Activated naive CD4-positive, alpha-beta T cell treated with anti-CD3 and anti-CD28 coated beads for 36 hours (primary cell): ENCODE measurements around the gene PRSS50. TPM values are rescaled to one million over a fixed set of nuclear protein-coding genes. Genes with fewer than 3 reads are reported as not detected.

Experiments
- CTCF ChIA-PET: fragments of 350-600 bp; sonication (Branson Sonifier 250); formaldehyde crosslinking; loops from one replicate; lab custom pipeline; 2021; ENCODE audit warnings: antibody characterized with exemption; lab: Charles Lee
- DNase-seq: peaks from one replicate; pipeline ENCODE4 v3.0.0-alpha.2; 2020
- H3K27ac Mint-ChIP-seq: one replicate; pipeline ENCODE4 v1.8.0; 2021; ENCODE audit warnings: mild to moderate bottlenecking, mixed read lengths
- H3K27me3 Mint-ChIP-seq: one replicate; pipeline ENCODE4 v1.8.0; 2021; ENCODE audit warnings: low read depth, mixed read lengths
- H3K36me3 Mint-ChIP-seq: one replicate; pipeline ENCODE4 v1.8.0; 2021; ENCODE audit warnings: low read depth, mixed read lengths
- H3K4me1 Mint-ChIP-seq: one replicate; pipeline ENCODE4 v1.8.0; 2021; ENCODE audit warnings: low read depth, mixed read lengths
- H3K4me3 Mint-ChIP-seq: one replicate; pipeline ENCODE4 v1.8.0; 2021; ENCODE audit warnings: mild to moderate bottlenecking, moderate library complexity, mixed read lengths
- H3K9me3 Mint-ChIP-seq: one replicate; pipeline ENCODE4 v1.8.0; 2021; ENCODE audit warnings: mixed read lengths
- intact Hi-C: fragments of 100-400 bp; cut with micrococcal nuclease; formaldehyde crosslinking; loops from one replicate; pipeline ENCODE4 v1.15.1; 2023
- total RNA-seq, 2 experiments: library from RNA; stranded (reverse); gene quantifications; one replicate each; pipeline ENCODE4 v1.2.3, GENCODE V29; 2021

Gene PRSS50
- total RNA-seq, 2 experiments from 2014 or later = not detected

GRCh38 chr3:46693038-46693891, 24.4 kb downstream of the PRSS50 start, which contains the start of gene ALS2CL:
Gene ALS2CL, minus strand, starts transcription at chr3:46693679. Its CDS starts 4,239 bp downstream, at chr3:46689440.
- Mint-ChIP-seq H3K4me1 (peaks cover 52% of the 10 kb centered on the region), H3K36me3 (no peaks in the 10 kb centered on the region), H3K4me3 (peak within 1 kb of the TSS; percentile 84), H3K27me3 (no peaks in the 10 kb centered on the region), H3K27ac (peak within 1 kb of the TSS; percentile 36), H3K9me3 (no peaks in the 10 kb centered on the region)
- CTCF ChIA-PET = interaction anchor here (0.8 to 0.9 kb wide), 2 partner anchors 11 to 135 kb away, joined by 3 read pairs; no protein-coding TSS in a partner anchor
- intact Hi-C loops = loop anchor here (1.0 to 10.0 kb wide), 4 partner anchors 154 to 364 kb away; no protein-coding TSS in a partner anchor
- DNase-seq = peak; percentile 65

- Mint-ChIP-seq H3K4me1 (peaks cover 50% of the 10 kb centered on the region), H3K27ac (peak overlapping the region; percentile 17), H3K27me3 (no peaks in the 10 kb centered on the region), H3K4me3 (peak overlapping the region; percentile 84), H3K36me3 (no peaks in the 10 kb centered on the region), H3K9me3 (no peaks in the 10 kb centered on the region)
- no peak for DNase-seq
- intact Hi-C loops = loop anchor here (5.0 to 10.0 kb wide), 3 partner anchors 155 to 292 kb away; no protein-coding TSS in a partner anchor
- CTCF ChIA-PET = interaction anchor here (0.6 to 1.4 kb wide), 4 partner anchors 10 to 684 kb away, joined by 3 to 7 read pairs (median 3); no protein-coding TSS in a partner anchor
Observed at GRCh38 chr3:46692566-46692990, 25.1 kb downstream of the PRSS50 start.

- CTCF ChIA-PET = interaction anchor here (1.2 kb wide), 1 partner anchor 204 kb away, joined by 3 read pairs; no protein-coding TSS in a partner anchor
- peaks cover 46% of the 10 kb centered on the region for H3K4me1 Mint-ChIP-seq
- H3K9me3 Mint-ChIP-seq = no peaks in the 10 kb centered on the region
- no peak overlapping the region for H3K4me3 Mint-ChIP-seq
- intact Hi-C loops = loop anchor here (5.0 to 10.0 kb wide), 3 partner anchors 157 to 294 kb away; no protein-coding TSS in a partner anchor
- H3K36me3 Mint-ChIP-seq = no peaks in the 10 kb centered on the region
- H3K27me3 Mint-ChIP-seq = no peaks in the 10 kb centered on the region
- H3K27ac Mint-ChIP-seq = no peak overlapping the region
- DNase-seq = no peak
Observed at GRCh38 chr3:46690798-46691197, 26.9 kb downstream of the PRSS50 start.

- CTCF ChIA-PET = no interaction called here
- DNase-seq = no peak
- H3K36me3 Mint-ChIP-seq = peaks cover 1% of the 10 kb centered on the region
- H3K27ac Mint-ChIP-seq = no peak overlapping the region
- H3K9me3 Mint-ChIP-seq = no peaks in the 10 kb centered on the region
- H3K4me1 Mint-ChIP-seq = peaks cover 3% of the 10 kb centered on the region
- intact Hi-C loops = no loop called here
- no peak overlapping the region for H3K4me3 Mint-ChIP-seq
- no peaks in the 10 kb centered on the region for H3K27me3 Mint-ChIP-seq
Observed at GRCh38 chr3:46685446-46685845, 32.2 kb downstream of the PRSS50 start.

DNA sequence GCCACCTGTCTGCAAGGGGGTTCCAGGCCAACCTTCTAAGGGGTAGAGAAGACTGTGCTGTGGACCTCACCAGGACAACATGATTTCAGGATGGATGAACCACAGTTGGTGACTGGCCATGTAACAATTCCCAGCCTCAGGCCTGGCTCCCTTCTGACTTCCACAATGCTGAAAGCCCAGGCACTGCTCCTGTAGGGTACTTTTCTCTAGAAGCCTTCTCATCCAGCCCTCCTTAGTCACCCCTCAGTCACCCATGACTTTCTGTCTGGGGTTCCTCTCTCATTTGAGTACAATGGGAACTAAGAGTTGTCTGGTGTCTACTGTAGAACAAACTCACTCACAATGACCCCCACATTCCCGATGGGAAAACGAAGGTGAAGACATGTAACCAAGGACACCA, 32.8 kb downstream of the PRSS50 start:
- no peak for DNase-seq
- Mint-ChIP-seq H3K36me3 (peaks cover 1% of the 10 kb centered on the region), H3K27ac (no peak overlapping the region), H3K9me3 (no peaks in the 10 kb centered on the region), H3K4me3 (no peak overlapping the region), H3K4me1 (peaks cover under 1% of the 10 kb centered on the region), H3K27me3 (no peaks in the 10 kb centered on the region)
- intact Hi-C loops = no loop called here
- CTCF ChIA-PET = interaction anchor here (0.6 kb wide), 2 partner anchors 15 to 123 kb away, joined by 3 read pairs; no protein-coding TSS in a partner anchor

- Mint-ChIP-seq H3K9me3 (no peaks in the 10 kb centered on the region), H3K36me3 (peaks cover 3% of the 10 kb centered on the region), H3K4me1 (no peaks in the 10 kb centered on the region), H3K4me3 (no peak overlapping the region), H3K27me3 (no peaks in the 10 kb centered on the region), H3K27ac (no peak overlapping the region)
- CTCF ChIA-PET = no interaction called here
- no peak for DNase-seq
- intact Hi-C loops = no loop called here
Observed at GRCh38 chr3:46682974-46683373, 34.7 kb downstream of the PRSS50 start.

DNA sequence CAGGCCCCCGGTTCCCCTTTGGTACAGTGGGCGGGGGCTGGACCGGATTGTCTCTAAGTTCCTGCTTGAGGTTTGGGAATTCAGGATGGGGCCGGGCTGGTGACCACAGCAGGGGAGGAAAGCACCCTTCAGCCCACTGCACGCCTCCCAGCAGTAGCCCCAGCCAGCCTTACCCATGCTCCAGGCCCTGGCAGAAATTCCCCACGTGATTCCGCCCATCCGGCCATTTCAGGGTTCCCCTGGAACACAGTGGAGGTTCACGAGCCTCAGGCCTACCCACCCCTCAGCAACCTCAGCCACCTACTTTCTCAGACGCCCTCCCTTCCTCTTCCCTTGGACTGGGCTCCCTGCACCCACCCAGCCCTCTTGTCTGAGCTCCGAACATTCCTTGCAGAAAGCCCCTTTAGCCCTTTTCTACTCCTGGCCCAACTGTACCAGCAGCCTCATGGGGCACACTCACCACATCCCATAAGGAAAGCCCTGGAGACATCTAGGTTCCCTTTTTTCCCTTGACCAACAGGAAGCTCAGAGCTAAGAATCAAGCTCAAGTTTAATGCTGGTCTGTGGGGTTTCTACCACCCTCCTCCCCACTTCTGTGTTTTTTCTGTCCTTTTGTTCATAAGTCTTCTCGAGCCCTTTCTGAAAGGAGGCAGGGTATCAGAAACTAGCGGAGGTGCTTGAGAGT, 35.7 kb downstream of the PRSS50 start:
- Mint-ChIP-seq H3K27me3 (no peaks in the 10 kb centered on the region), H3K4me3 (no peak overlapping the region), H3K36me3 (peaks cover 3% of the 10 kb centered on the region), H3K27ac (no peak overlapping the region), H3K4me1 (no peaks in the 10 kb centered on the region), H3K9me3 (no peaks in the 10 kb centered on the region)
- CTCF ChIA-PET = interaction anchor here (1.0 kb wide), 1 partner anchor 10 kb away, joined by 3 read pairs; no protein-coding TSS in a partner anchor
- intact Hi-C loops = no loop called here
- DNase-seq = no peak

GRCh38 chr3:46681387-46681786, 36.3 kb downstream of the PRSS50 start:
- Mint-ChIP-seq H3K27ac (no peak overlapping the region), H3K4me3 (no peak overlapping the region), H3K27me3 (no peaks in the 10 kb centered on the region), H3K36me3 (peaks cover 3% of the 10 kb centered on the region), H3K4me1 (no peaks in the 10 kb centered on the region), H3K9me3 (no peaks in the 10 kb centered on the region)
- intact Hi-C loops = no loop called here
- DNase-seq = no peak
- CTCF ChIA-PET = no interaction called here

DNA sequence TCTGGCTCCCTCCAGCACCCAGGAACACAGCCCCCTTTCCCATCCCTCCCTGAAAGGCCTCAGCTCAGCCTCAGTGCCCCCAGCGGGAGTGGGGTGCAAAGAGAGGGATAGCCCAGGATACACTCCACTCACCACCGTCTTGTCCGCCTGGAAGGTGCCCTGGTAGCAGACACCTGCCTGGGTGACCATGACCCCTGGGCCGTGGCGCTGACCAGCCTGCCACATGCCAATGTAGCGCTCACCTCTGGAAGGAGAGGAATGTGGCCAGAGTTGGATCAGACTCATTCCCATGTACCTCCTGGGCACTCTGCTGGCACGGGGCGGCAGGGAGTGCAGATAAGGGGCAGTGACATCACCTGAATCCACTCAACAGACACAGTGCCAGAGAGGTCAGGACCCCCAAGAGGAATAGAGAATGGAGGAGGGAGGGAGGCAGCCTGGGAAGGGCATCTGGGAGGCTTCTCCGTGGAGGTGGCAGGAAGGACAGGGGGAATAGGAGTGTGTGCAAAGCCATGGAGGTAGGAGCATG, 37.3 kb downstream of the PRSS50 start:
- Mint-ChIP-seq H3K4me3 (no peak overlapping the region), H3K9me3 (no peaks in the 10 kb centered on the region), H3K36me3 (peaks cover 3% of the 10 kb centered on the region), H3K27me3 (no peaks in the 10 kb centered on the region), H3K27ac (no peak overlapping the region), H3K4me1 (no peaks in the 10 kb centered on the region)
- no peak for DNase-seq
- CTCF ChIA-PET = interaction anchor here (1.3 kb wide), 1 partner anchor 230 kb away, joined by 3 read pairs; no protein-coding TSS in a partner anchor
- intact Hi-C loops = no loop called here

DNA sequence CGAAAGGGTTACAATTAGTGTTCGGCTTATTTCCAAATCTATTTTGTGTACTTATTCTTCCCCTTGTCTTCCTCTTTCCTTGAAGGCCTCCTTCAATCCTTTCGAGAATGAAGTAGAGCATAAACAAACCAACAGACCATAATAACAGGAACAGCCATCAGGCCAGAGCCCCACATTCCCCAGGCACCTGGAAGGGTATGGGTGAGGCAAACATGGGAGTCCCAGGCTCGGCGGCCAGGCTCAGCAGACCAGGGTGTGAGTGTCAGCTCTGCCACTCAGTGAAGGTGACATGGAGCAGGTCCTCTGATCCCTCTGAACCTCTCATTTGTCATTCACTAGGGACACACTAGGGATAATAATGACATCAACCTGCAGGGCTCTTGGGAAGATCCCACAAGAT, 38.0 kb downstream of the PRSS50 start:
- H3K4me1 Mint-ChIP-seq = no peaks in the 10 kb centered on the region
- intact Hi-C loops = no loop called here
- no peaks in the 10 kb centered on the region for H3K9me3 Mint-ChIP-seq
- DNase-seq = no peak
- CTCF ChIA-PET = interaction anchor here (1.3 kb wide), 1 partner anchor 230 kb away, joined by 3 read pairs; no protein-coding TSS in a partner anchor
- no peak overlapping the region for H3K4me3 Mint-ChIP-seq
- H3K36me3 Mint-ChIP-seq = peaks cover 4% of the 10 kb centered on the region
- no peaks in the 10 kb centered on the region for H3K27me3 Mint-ChIP-seq
- H3K27ac Mint-ChIP-seq = no peak overlapping the region

- intact Hi-C loops = no loop called here
- Mint-ChIP-seq H3K4me3 (no peak overlapping the region), H3K9me3 (no peaks in the 10 kb centered on the region), H3K4me1 (no peaks in the 10 kb centered on the region), H3K36me3 (peaks cover 9% of the 10 kb centered on the region), H3K27ac (no peak overlapping the region), H3K27me3 (no peaks in the 10 kb centered on the region)
- CTCF ChIA-PET = no interaction called here
- no peak for DNase-seq
Observed at GRCh38 chr3:46678280-46678679, 39.4 kb downstream of the PRSS50 start.

GRCh38 chr3:46677411-46677726, 40.3 kb downstream of the PRSS50 start:
- DNase-seq = no peak
- H3K27ac Mint-ChIP-seq = no peak overlapping the region
- intact Hi-C loops = no loop called here
- no peaks in the 10 kb centered on the region for H3K27me3 Mint-ChIP-seq
- H3K36me3 Mint-ChIP-seq = peaks cover 9% of the 10 kb centered on the region
- no peak overlapping the region for H3K4me3 Mint-ChIP-seq
- no peaks in the 10 kb centered on the region for H3K4me1 Mint-ChIP-seq
- H3K9me3 Mint-ChIP-seq = no peaks in the 10 kb centered on the region
- CTCF ChIA-PET = no interaction called here
